IPS-20b (cell line): ENCODE results near the gene CORO7.

Experiments
- H3K27ac ChIP-seq: one replicate; pipeline ENCODE4 v1.5.1; 2013; ENCODE audit warnings: low read length
- H3K27me3 ChIP-seq: 2 replicates; pipeline ENCODE4 v1.6.1; 2013; ENCODE audit warnings: mild to moderate bottlenecking, low read length, inconsistent platforms; ENCODE audit not compliant: insufficient read depth
- H3K36me3 ChIP-seq: 2 replicates; pipeline ENCODE4 v1.6.1; 2013; ENCODE audit warnings: low read depth, mild to moderate bottlenecking, inconsistent platforms, low read length, moderate library complexity; ENCODE audit not compliant: insufficient read depth
- H3K4me1 ChIP-seq: 2 replicates; pipeline ENCODE4 v1.6.1; 2013; ENCODE audit warnings: mild to moderate bottlenecking, control low read depth, inconsistent platforms, low read length, moderate library complexity; ENCODE audit not compliant: insufficient read depth
- H3K4me3 ChIP-seq: 2 replicates; pipeline ENCODE4 v1.5.1; 2013; ENCODE audit warnings: mild to moderate bottlenecking, low read length, inconsistent platforms
- H3K9ac ChIP-seq: 2 replicates; pipeline ENCODE4 v1.6.1; 2013; ENCODE audit warnings: low read depth, mild to moderate bottlenecking, inconsistent platforms, low read length, moderate library complexity
- H3K9me3 ChIP-seq: 2 replicates; pipeline ENCODE4 v1.6.1; 2013; ENCODE audit warnings: mild to moderate bottlenecking, low read depth, low read length, inconsistent platforms; ENCODE audit not compliant: insufficient read depth

Gene CORO7

GRCh38 chr16:4323071-4323844 lies 93.1 kb downstream of the CORO7 start:
- no peak overlapping the region for H3K4me3 ChIP-seq
- H3K36me3 ChIP-seq = no peaks in the 10 kb centered on the region
- no peak overlapping the region for H3K27ac ChIP-seq
- peak overlapping the region; percentile 34; the same call in 1 of the 2 replicates for H3K9ac ChIP-seq
- no peaks in the 10 kb centered on the region for H3K9me3 ChIP-seq
- H3K4me1 ChIP-seq = peaks cover 18% of the 10 kb centered on the region; the same call in 1 of the 2 replicates
- no peaks in the 10 kb centered on the region for H3K27me3 ChIP-seq

- Histone ChIP-seq H3K4me1 (peaks cover 19% of the 10 kb centered on the region; the same call in 1 of the 2 replicates), H3K9me3 (no peaks in the 10 kb centered on the region), H3K27me3 (no peaks in the 10 kb centered on the region), H3K4me3 (no peak overlapping the region), H3K36me3 (no peaks in the 10 kb centered on the region), H3K27ac (no peak overlapping the region), H3K9ac (no peak overlapping the region)
Observed at GRCh38 chr16:4322121-4323052, 94.0 kb downstream of the CORO7 start.

GRCh38 chr16:4321286-4322120 lies 94.9 kb downstream of the CORO7 start:
- Histone ChIP-seq H3K9ac (no peak overlapping the region), H3K27ac (no peak overlapping the region), H3K4me3 (no peak overlapping the region), H3K27me3 (no peaks in the 10 kb centered on the region), H3K9me3 (no peaks in the 10 kb centered on the region), H3K36me3 (no peaks in the 10 kb centered on the region), H3K4me1 (peaks cover 22% of the 10 kb centered on the region; the same call in 1 of the 2 replicates)

GRCh38 chr16:4320571-4321137 lies 95.7 kb downstream of the CORO7 start:
- no peaks in the 10 kb centered on the region for H3K36me3 ChIP-seq
- H3K9ac ChIP-seq = no peak overlapping the region
- no peaks in the 10 kb centered on the region for H3K9me3 ChIP-seq
- H3K27me3 ChIP-seq = no peaks in the 10 kb centered on the region
- H3K27ac ChIP-seq = no peak overlapping the region
- H3K4me1 ChIP-seq = peaks cover 22% of the 10 kb centered on the region; the same call in 1 of the 2 replicates
- H3K4me3 ChIP-seq = no peak overlapping the region

- H3K4me3 ChIP-seq = no peak overlapping the region
- H3K9ac ChIP-seq = no peak overlapping the region
- H3K27me3 ChIP-seq = peaks cover 4% of the 10 kb centered on the region
- H3K4me1 ChIP-seq = peaks cover 22% of the 10 kb centered on the region; the same call in 1 of the 2 replicates
- no peaks in the 10 kb centered on the region for H3K9me3 ChIP-seq
- no peaks in the 10 kb centered on the region for H3K36me3 ChIP-seq
- H3K27ac ChIP-seq = no peak overlapping the region
Observed at GRCh38 chr16:4319454-4320421, 96.7 kb downstream of the CORO7 start.

GRCh38 chr16:4318967-4319366 lies 97.4 kb downstream of the CORO7 start:
- Histone ChIP-seq H3K27ac (no peak overlapping the region), H3K9ac (no peak overlapping the region), H3K9me3 (no peaks in the 10 kb centered on the region), H3K4me1 (peaks cover 16% of the 10 kb centered on the region; the same call in 1 of the 2 replicates), H3K27me3 (peaks cover 12% of the 10 kb centered on the region), H3K36me3 (no peaks in the 10 kb centered on the region), H3K4me3 (no peak overlapping the region)

GRCh38 chr16:4318451-4318910 lies 97.9 kb downstream of the CORO7 start:
- Histone ChIP-seq H3K4me1 (peaks cover 11% of the 10 kb centered on the region; the same call in 1 of the 2 replicates), H3K36me3 (no peaks in the 10 kb centered on the region), H3K9ac (no peak overlapping the region), H3K27me3 (peaks cover 16% of the 10 kb centered on the region), H3K4me3 (no peak overlapping the region), H3K9me3 (no peaks in the 10 kb centered on the region), H3K27ac (no peak overlapping the region)

GRCh38 chr16:4317532-4318450 lies 98.6 kb downstream of the CORO7 start:
- no peak overlapping the region for H3K9ac ChIP-seq
- H3K36me3 ChIP-seq = no peaks in the 10 kb centered on the region
- H3K27me3 ChIP-seq = peaks cover 21% of the 10 kb centered on the region
- no peak overlapping the region for H3K27ac ChIP-seq
- peak overlapping the region; percentile 76; the same call in 1 of the 2 replicates for H3K4me3 ChIP-seq
- no peaks in the 10 kb centered on the region for H3K9me3 ChIP-seq
- H3K4me1 ChIP-seq = peaks cover 10% of the 10 kb centered on the region; the same call in 1 of the 2 replicates

- H3K9me3 ChIP-seq = no peaks in the 10 kb centered on the region
- H3K4me1 ChIP-seq = peaks cover 10% of the 10 kb centered on the region; the same call in 1 of the 2 replicates
- peak overlapping the region; percentile 66 for H3K9ac ChIP-seq
- H3K4me3 ChIP-seq = peak overlapping the region; percentile 76
- peaks cover 21% of the 10 kb centered on the region for H3K27me3 ChIP-seq
- H3K36me3 ChIP-seq = no peaks in the 10 kb centered on the region
- H3K27ac ChIP-seq = no peak overlapping the region
Observed at GRCh38 chr16:4316864-4317531, 99.4 kb downstream of the CORO7 start.
